Progenitor cell of endocrine pancreas (in vitro differentiated cells): ENCODE results near the gene PKN3. TPM values are rescaled to one million over a fixed set of nuclear protein-coding genes. Genes with fewer than 3 reads are reported as not detected.

Source experiments
- DNase-seq: peaks from one replicate; pipeline ENCODE4 v3.0.0; 2021; ENCODE audit warnings: low spot score; ENCODE audit not compliant: unreplicated experiment
- H3K27ac Mint-ChIP-seq: 2 replicates; pipeline ENCODE4 v1.8.0; 2021; ENCODE audit warnings: mild to moderate bottlenecking, moderate library complexity, mixed read lengths
- H3K27me3 Mint-ChIP-seq: 2 replicates; pipeline ENCODE4 v1.8.0; 2021; ENCODE audit warnings: mixed read lengths
- H3K36me3 Mint-ChIP-seq: 2 replicates; pipeline ENCODE4 v1.8.0; 2022; ENCODE audit warnings: mixed read lengths; ENCODE audit not compliant: insufficient read depth
- H3K4me1 Mint-ChIP-seq: 2 replicates; pipeline ENCODE4 v1.8.0; 2021; ENCODE audit warnings: low read depth, mixed read lengths
- H3K4me3 Mint-ChIP-seq: 2 replicates; pipeline ENCODE4 v1.8.0; 2021; ENCODE audit warnings: low read depth, mild to moderate bottlenecking, moderate library complexity, mixed read lengths
- H3K9me3 Mint-ChIP-seq: 2 replicates; pipeline ENCODE4 v1.8.0; 2021; ENCODE audit warnings: low read depth, mixed read lengths
- CTCF ChIP-seq: fragments of 200-600 bp; sonication (generic); IDR thresholded peaks from one replicate; pipeline ENCODE4 v1.5.0; 2021; ENCODE audit warnings: antibody characterized with exemption, mild to moderate bottlenecking; ENCODE audit not compliant: unreplicated experiment
- total RNA-seq: library from RNA; stranded (reverse); gene quantifications from 2 replicates; pipeline ENCODE4 v1.2.1, GENCODE V29; 2021

Gene PKN3
- total RNA-seq, 1 donor from 2014 or later, result 20.2 TPM

GRCh38 chr9:128729766-128730517, 27.6 kb downstream of the PKN3 start:
- H3K27me3 Mint-ChIP-seq, result no peaks in the 10 kb centered on the region
- H3K4me3 Mint-ChIP-seq, result no peak overlapping the region
- peaks cover 2% of the 10 kb centered on the region for H3K36me3 Mint-ChIP-seq
- TF ChIP-seq CTCF, result no peak
- DNase-seq, result no peak
- H3K27ac Mint-ChIP-seq, result no peak overlapping the region
- H3K9me3 Mint-ChIP-seq, result no peaks in the 10 kb centered on the region
- no peaks in the 10 kb centered on the region for H3K4me1 Mint-ChIP-seq

- DNase-seq, result no peak
- Mint-ChIP-seq H3K27ac (no peak overlapping the region), H3K36me3 (peaks cover 5% of the 10 kb centered on the region), H3K4me3 (no peak overlapping the region), H3K9me3 (no peaks in the 10 kb centered on the region), H3K4me1 (no peaks in the 10 kb centered on the region), H3K27me3 (no peaks in the 10 kb centered on the region)
- TF ChIP-seq CTCF, result no peak
These were observed 28.8 kb downstream of the PKN3 start for GRCh38 chr9:128731093-128731492.

- Mint-ChIP-seq H3K4me1 (no peaks in the 10 kb centered on the region), H3K36me3 (peaks cover 5% of the 10 kb centered on the region), H3K27ac (no peak overlapping the region), H3K27me3 (no peaks in the 10 kb centered on the region), H3K4me3 (no peak overlapping the region), H3K9me3 (no peaks in the 10 kb centered on the region)
- no peak for DNase-seq
- no peak for TF ChIP-seq CTCF
These were observed 29.4 kb downstream of the PKN3 start for GRCh38 chr9:128731691-128732090.

GRCh38 chr9:128732576-128732975, 30.3 kb downstream of the PKN3 start:
- Mint-ChIP-seq H3K9me3 (no peaks in the 10 kb centered on the region), H3K36me3 (peaks cover 8% of the 10 kb centered on the region), H3K27ac (no peak overlapping the region), H3K4me1 (no peaks in the 10 kb centered on the region), H3K27me3 (no peaks in the 10 kb centered on the region), H3K4me3 (no peak overlapping the region)
- TF ChIP-seq CTCF, result no peak
- DNase-seq, result no peak

- Mint-ChIP-seq H3K27ac (peak overlapping the region; percentile 92), H3K9me3 (no peaks in the 10 kb centered on the region), H3K36me3 (peaks cover 8% of the 10 kb centered on the region), H3K4me1 (no peaks in the 10 kb centered on the region), H3K4me3 (no peak overlapping the region), H3K27me3 (no peaks in the 10 kb centered on the region)
- peak; percentile 63 for DNase-seq
- TF ChIP-seq CTCF, result peak; percentile 83
These were observed 31.0 kb downstream of the PKN3 start for GRCh38 chr9:128733256-128733655.
